AG08396 (cell line): ENCODE measurements around the gene MAPK8.

ENCODE experiments used
- DNase-seq: peaks from one replicate; pipeline ENCODE4 v3.0.0; 2012; ENCODE audit warnings: low spot score, mixed read lengths

MAPK8 gene

GRCh38 chr10:48463318-48464003 is 157.0 kb downstream of the MAPK8 start:
- peak; percentile 64 for DNase-seq

DNA sequence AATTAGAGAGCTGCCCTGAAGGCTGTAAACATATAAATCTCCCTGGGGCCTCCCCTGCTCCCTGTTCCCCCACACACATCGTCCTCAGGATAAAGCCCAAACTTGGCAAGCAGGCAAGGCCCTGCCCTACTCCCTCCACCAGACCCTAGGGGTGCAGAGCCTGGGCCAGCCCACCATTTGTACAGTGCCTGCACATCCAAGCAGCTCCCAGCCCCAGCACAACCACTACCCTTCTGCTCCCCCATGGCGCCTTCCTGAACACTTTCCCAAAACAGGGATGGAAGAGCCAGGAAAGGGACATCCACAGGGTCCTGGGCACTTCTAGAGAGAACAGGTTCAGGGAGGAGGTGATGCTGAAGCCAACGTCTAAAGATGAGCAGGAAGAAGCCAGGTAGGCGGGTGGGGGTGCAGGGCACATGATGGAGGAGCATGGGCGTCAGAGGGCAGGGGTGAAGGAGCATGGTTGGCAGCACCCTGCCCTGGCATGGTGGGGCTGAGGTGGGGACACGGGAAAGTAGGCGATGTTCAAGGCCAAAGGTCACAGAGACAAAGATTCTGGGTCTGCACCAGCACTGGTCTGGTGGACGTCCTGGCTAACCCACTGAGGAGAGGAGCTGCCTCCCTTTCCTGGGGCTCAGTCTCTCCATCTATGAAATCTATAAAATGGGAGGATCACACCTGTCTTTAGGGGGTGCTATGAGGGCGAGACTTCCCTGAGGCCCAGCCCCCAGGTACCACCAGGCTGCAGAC is 157.8 kb downstream of the MAPK8 start:
- DNase-seq, result no peak

DNA sequence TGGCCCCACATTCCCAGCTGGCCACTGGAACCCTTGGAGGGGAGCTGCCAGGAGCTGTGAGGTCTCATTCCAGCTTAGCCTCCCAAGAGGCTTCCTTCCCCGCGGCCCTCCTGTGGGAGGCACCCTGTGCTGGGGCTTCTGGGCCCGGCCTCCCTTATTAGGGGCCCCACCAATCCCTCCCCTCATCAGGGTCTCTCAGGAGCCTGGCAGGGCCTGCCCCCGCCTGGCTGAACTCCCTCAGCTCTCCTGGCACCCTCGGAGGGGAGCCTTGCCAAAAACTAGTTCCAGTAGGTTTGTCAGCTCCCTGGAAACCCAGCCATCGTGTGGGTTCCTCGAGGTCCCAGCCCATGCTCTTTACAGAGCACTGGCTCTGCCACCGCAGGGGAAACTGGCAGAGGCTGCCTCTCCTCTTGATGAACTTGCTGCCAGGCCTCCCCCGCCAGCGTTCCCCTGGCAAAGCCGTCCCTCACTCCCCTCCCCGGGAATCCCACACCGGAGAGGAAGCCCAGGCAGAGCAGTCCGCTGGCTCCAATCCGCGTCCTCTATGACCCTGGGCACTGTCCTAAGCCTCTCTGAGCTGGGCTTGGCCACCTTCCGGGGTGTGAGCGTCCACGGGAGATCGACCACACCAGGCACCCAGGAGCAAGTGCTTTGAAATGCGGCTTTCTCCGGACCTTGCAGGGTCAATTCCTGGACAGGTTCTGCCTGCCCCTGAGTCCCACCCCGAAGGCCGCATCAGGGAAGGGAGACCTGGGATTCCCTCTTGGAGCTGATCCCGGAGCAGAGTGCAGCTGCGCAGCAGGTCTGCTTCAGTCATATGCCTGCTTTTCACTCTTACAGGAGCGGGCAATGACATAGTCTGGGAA is 158.6 kb downstream of the MAPK8 start:
- no peak for DNase-seq

DNA sequence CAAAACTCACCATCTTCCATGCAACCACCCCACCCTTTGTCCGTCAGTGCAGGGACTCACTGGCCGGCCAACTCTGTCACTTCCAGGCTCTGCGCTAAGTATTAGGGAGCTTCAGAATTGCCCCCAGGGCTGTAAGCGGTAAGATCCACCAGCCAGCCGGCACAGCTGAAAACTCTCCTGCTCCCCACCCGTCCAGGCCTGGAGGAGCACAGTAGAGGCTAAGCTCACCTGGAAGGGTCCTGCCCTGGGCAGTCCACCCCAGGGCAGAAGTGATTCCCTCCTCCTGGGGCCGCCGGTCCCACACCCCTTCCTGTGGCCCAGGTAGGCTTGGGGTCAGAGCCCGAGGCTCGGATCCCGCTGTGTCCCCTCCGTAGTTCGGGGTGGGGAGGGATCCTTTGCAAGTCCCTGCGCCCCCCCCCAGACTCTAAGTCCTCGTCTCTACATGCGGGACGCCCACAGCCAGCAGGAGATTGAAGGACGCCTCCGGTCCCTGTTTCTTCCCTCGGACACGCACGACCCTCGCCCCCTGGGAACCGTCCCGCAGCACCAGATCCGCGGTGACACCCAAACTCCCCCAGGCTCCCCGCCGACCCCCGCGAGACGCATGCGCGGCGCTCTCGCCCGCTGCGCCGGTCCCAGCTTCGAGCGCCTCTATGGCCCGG is 159.5 kb downstream of the MAPK8 start:
- no peak for DNase-seq

DNA sequence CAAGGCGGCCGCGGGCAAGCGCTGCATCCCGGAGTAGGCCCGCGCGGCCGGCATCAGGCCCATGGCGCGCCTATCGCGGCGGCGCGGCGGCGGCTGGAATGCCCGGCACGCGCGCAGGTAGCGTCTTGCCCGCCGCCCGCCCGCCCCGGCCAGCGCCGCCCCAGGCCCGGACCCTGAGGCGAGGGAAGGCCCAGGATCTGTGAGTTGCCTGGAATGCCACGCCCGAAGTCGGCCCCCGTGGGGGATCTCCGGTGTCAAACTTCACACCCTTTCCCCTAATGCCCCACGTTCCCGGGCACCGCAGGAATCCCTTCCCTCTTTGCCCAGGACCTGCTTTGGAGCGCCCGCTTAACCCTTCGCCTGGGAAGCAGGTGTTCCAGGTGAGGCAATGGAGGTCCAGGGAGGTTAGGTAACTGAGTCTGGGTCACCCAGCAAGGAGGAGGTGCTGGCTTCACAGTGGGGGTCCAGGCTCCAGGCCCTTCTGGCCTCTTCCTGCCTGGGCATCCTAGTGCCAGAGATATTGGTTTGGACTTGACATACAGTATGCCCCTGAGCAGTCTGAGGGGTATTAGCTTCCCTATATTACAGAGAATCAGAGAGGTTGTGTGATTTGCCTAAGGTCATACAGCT is 160.2 kb downstream of the MAPK8 start:
- DNase-seq, result no peak

- no peak for DNase-seq
These were observed 161.2 kb downstream of the MAPK8 start for GRCh38 chr10:48467669-48468068.

- no peak for DNase-seq
These were observed 161.8 kb downstream of the MAPK8 start for GRCh38 chr10:48468130-48468790.

DNA sequence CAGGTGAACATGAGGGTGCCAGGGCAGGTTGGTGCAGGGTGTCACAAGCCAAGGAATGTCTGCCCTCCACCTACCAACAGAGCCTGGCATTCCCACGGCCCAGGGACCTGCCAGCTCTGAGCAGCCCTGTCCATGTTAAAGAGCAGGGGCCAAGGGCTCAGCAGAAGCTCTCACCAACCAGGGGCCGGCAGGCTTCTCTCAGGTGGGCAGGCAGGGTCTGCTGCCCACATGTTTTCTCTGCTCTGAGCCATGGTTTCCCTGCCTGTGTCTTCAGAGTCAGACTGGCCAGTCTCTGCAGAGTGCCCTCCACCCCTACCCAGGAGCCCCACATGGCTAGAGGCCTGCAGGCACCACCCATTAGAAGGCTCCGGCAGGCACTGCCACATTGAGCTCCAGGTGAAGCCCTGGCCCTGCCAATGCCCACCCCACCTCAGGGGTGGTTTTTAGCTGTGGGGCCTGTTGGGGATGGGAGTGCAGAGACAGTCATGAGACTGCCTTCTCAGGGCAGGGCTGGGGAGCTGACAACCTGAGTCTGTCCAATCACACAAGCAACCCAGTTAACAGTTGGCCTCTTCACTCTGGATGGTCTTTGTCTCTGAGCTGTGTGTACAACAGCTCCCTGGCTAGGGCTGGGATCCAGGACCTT is 162.5 kb downstream of the MAPK8 start:
- no peak for DNase-seq

DNA sequence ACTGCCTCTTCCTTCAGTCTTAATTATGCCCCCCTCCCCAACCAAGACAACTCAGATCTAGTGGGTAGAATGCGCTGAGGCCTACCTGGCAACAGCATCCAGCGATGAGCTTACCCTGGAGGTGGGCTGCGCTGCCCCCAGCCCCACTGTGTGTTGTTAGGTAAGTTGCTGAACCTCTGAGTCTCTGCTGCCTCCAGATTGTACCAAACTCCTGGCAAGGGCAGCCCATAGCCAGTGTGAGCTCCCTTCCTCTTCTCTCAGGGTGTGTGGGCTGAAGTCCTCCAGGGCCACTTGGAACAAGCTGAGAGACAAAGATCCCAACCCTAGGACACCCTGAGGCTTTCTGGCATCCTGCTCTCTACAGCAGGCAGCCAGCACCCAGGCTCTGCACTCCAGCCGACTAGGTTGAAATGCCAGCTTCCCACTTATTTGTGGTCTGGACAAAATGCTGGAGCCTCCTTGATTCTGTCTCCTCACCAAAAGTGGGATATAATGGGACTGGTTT is 163.1 kb downstream of the MAPK8 start:
- DNase-seq, result no peak

GRCh38 chr10:48470115-48470892 is 163.8 kb downstream of the MAPK8 start:
- DNase-seq, result no peak

GRCh38 chr10:48470893-48471805 is 164.7 kb downstream of the MAPK8 start:
- peak; percentile 69 for DNase-seq

DNA sequence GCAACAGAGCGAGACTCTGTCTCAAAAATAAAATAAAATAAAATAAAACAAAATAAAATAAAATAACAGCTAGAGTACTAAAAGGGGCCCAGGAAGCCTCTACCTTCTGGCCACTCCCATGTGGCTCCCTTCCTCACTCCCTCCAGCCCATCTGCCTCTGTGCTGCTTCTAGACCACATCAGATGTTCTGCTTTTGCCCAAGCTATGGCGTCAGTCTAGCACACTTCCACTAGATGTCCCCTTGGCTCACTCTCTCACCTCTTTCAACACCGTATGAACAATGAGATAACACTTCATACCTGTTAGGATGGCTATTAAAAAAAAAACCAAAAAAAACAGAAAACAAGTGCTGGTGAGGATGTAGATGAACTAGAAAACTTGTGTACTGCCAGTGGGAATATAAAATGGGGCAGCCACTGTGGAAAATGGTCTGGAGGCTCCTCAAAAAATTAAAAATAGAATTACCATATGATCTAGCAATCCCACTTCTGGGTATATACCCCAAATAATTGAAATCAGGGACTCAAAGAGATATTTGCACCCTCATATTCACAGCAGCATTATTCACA is 166.1 kb downstream of the MAPK8 start:
- DNase-seq, result no peak

DNA sequence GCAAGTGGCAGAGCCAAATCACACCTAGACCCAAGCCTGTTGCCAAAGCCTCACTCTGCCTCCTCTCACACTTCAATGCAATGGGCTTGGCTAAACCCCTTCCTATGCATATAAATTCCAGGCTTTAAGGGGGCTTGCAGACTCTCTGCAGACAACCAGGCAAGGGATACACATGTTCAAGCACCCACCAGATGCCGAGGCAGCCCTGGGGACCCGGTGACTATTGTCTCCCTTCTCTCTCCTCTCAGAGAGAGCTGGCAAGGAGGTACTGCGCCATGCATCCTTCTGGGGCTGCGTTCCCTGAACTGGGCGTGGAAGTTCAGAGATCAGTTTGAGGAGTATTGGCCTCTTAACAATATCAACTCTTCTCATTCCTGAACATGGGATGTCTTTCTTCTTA is 167.2 kb downstream of the MAPK8 start:
- DNase-seq, result no peak

DNA sequence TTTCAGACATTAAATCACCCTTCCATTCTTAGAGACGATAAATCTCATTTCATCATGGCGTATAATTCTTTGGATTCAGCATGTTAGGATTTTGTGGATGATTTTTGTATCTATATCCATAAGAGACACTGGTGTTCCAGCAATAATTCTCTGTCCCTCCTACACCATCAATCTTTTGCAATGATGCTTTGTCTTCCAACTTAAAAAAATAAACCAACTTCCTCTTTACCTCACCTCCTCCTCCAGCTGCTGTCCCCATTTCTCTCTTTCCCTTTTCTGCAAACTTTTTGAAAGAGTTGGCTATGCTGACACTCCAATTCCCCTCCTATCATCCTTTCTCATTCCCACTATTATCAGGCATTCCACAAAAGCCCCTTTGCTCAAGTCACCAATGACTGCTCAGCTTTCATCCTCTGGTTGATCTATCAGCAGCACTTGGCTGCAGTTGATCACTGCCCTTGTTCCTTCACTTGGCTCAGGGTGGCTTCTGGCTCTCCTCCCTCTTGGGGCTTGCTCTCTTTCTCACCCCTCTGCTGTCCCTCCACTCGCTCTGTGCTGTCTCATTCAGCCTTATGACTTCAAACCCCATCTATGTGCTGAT is 168.4 kb downstream of the MAPK8 start:
- DNase-seq, result no peak

DNA sequence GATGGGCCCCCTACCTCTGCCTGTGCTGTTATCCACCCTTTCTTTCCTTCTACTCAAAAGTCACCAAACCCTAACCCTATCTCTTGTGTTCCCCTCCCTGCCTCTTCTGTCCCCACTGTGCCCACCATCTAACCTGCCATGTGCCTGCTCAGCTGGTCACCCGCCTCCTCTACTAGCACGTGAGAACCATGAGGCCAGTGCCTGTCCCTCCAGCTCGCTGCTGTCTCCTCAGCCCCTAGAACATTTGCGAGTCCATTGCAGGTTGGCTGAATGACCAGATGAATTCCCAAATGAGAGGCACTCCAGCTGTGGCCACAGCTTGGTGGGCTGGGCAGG is 169.4 kb downstream of the MAPK8 start:
- DNase-seq, result no peak

- DNase-seq, result no peak
These were observed 170.0 kb downstream of the MAPK8 start for GRCh38 chr10:48476279-48476982.

DNA sequence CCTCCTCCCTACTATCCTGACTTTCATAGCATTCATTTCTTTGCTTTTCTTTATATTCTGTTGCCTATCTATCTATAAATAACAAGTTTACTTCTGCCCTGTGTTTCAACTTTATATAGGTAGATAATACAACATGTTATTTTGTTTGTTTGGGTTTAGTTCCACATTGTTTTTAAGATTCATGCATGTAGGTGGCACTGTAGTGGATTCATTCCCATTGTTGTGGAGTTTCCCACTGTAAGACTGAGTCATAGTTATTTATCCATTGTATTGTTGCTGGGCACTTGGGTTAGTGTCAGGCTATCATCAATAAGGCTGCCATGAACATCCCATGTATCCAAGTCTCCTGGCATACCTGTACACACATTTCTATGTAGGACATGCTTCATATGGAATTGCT is 170.7 kb downstream of the MAPK8 start:
- DNase-seq, result no peak
